Temporal lobe (tissue), 2 donors: ENCODE measurements around the gene PHLPP1. TPM values are rescaled to one million over a fixed set of nuclear protein-coding genes. Genes with fewer than 3 reads are reported as not detected.

Experiments used
- small RNA-seq: library from RNA; depleted of rRNA; stranded (forward); fragments of <200 nt; gene quantifications from one replicate; pipeline ENCODE3, GENCODE V24; 2014; ENCODE audit warnings: low replicate concordance
- total RNA-seq: library from RNA; depleted of rRNA; stranded (reverse); fragments of >200 nt; gene quantifications from one replicate; pipeline ENCODE4 v1.2.3, GENCODE V29; 2014

PHLPP1 gene
- total RNA-seq, 1 donor from 2014 or later: 17.0 TPM

Small RNA genes within 50 kb of the gene (small RNA-seq; reads per million reads assigned to genes)
- not detected for gene RNU6-142P

Other genes starting within 250 kb of the PHLPP1 start
- 9.1 TPM for gene ZCCHC2, start 192.5 kb upstream of the PHLPP1 start, total RNA-seq